ENCODE measurements around the gene RPS6KC1. TPM values are rescaled to one million over a fixed set of nuclear protein-coding genes. Genes with fewer than 3 reads are reported as not detected.
"Not testable (repeated sequence)": the region's sequence is repeated elsewhere in the genome, so short reads cannot be mapped to it uniquely, and the experiment has no call there.

RPS6KC1 gene
- polyA plus RNA-seq, 1 donor (not counting 4 experiments of a cell fraction or from before 2014, with no cell fraction given): 13.0 TPM

DNA sequence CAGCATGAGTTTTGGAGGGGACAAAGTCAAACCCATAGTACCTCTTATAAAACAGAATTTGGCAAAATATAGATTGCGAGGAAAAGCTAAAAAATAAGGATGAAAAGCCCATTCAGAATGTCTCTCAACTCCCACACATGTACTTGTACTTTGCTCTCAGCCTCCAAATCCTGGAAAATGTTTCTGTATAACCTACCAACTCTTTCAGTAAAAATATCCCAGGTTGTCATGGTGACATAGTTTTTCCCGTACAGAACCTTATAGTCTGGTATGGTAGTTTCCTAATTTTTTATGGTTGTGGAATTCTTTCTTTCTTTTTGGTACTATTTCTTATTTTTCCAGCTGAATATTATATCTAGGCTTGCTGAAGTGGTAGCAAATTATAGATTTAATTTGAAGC lies 15.5 kb upstream of the RPS6KC1 start:
- no peak overlapping the region for H3K27ac ChIP-seq (ENCODE audit: control insufficient read depth, insufficient read depth, low read length)
- no peaks in the 10 kb centered on the region for H3K9me1 ChIP-seq (ENCODE audit: control insufficient read depth, extremely low read depth, insufficient read depth, low read length)
- no peaks in the 10 kb centered on the region for H3K27me3 ChIP-seq (ENCODE audit: control insufficient read depth, extremely low read depth, insufficient read depth, low read length)
- no peak overlapping the region for H3K4me2 ChIP-seq (ENCODE audit: control insufficient read depth, extremely low read depth, insufficient read depth, low read depth, low read length)
- no peak overlapping the region for H2AFZ ChIP-seq (ENCODE audit: control insufficient read depth, low read length)
- H3K9me3 ChIP-seq (ENCODE audit: control insufficient read depth, low read depth, low read length): no peaks in the 10 kb centered on the region
- no peak overlapping the region for H3K4me3 ChIP-seq (ENCODE audit: control insufficient read depth in 2 of 3, extremely low read depth in 1 of 3, insufficient read depth in 2 of 3, low read depth in 1 of 3, low read length in 3 of 3)
- no peaks in the 10 kb centered on the region for H4K20me1 ChIP-seq (ENCODE audit: control insufficient read depth, extremely low read depth, insufficient read depth, low read length)
- no peak for TF ChIP-seq EZH2 (IDR thresholded peaks at IDR 0.05; ENCODE audit: low read length)
- TF ChIP-seq, protein P1, sequence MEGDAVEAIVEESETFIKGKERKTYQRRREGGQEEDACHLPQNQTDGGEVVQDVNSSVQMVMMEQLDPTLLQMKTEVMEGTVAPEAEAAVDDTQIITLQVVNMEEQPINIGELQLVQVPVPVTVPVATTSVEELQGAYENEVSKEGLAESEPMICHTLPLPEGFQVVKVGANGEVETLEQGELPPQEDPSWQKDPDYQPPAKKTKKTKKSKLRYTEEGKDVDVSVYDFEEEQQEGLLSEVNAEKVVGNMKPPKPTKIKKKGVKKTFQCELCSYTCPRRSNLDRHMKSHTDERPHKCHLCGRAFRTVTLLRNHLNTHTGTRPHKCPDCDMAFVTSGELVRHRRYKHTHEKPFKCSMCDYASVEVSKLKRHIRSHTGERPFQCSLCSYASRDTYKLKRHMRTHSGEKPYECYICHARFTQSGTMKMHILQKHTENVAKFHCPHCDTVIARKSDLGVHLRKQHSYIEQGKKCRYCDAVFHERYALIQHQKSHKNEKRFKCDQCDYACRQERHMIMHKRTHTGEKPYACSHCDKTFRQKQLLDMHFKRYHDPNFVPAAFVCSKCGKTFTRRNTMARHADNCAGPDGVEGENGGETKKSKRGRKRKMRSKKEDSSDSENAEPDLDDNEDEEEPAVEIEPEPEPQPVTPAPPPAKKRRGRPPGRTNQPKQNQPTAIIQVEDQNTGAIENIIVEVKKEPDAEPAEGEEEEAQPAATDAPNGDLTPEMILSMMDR (optimal IDR thresholded peaks at IDR 0.05 in 1 of 3, IDR thresholded peaks at IDR 0.05 in 1 of 3, conservative IDR thresholded peaks at IDR 0.05 in 1 of 3; ENCODE audit: extremely low read depth in 1 of 3, insufficient read depth in 2 of 3, low read length in 3 of 3): no peak
- DNase-seq (ENCODE audit: low read depth, low spot score): no peak
- H3K36me3 ChIP-seq (ENCODE audit: control insufficient read depth in 2 of 2, extremely low read depth in 1 of 2, insufficient read depth in 2 of 2, low read length in 2 of 2): no peaks in the 10 kb centered on the region
- no peak overlapping the region for H3K9ac ChIP-seq (ENCODE audit: control insufficient read depth, extremely low read depth, insufficient read depth, low read length)
- no peak for FAIRE-seq
- H3K79me2 ChIP-seq (ENCODE audit: control insufficient read depth, insufficient read depth, low read length): no peaks in the 10 kb centered on the region
- dilution Hi-C loops (cut with MboI; ENCODE audit: extremely low pct_ligation_motif_present, low sequenced_read_pairs): no loop called here
- H3K4me1 ChIP-seq (ENCODE audit: control insufficient read depth, extremely low read depth, insufficient read depth, low read length): no peaks in the 10 kb centered on the region

DNA sequence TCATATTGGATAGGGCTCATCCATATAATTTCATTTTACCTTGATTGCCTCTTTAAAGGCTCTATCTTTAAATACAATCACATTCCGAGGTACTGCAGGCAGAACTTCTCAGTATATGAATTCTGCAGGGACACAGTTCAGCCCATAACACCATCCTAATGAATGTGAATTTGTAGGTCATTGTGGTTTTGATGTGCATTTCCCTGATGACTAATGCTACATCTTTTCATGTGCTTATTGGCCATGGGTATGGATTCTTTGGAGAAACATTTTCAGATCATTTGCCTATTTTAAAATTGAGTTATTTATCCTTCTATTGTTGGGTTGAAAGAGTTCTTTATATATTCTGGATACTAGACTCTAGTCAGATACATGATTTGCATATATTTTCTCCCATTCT lies 9.6 kb upstream of the RPS6KC1 start:
- Histone ChIP-seq H3K79me2 (ENCODE audit: control insufficient read depth, insufficient read depth, low read length) (no peaks in the 10 kb centered on the region), H3K4me1 (ENCODE audit: control insufficient read depth, extremely low read depth, insufficient read depth, low read length) (no peaks in the 10 kb centered on the region), H2AFZ (ENCODE audit: control insufficient read depth, low read length) (no peak overlapping the region), H3K4me3 (ENCODE audit: control insufficient read depth in 2 of 3, extremely low read depth in 1 of 3, insufficient read depth in 2 of 3, low read depth in 1 of 3, low read length in 3 of 3) (no peak overlapping the region), H3K9ac (ENCODE audit: control insufficient read depth, extremely low read depth, insufficient read depth, low read length) (no peak overlapping the region), H3K9me1 (ENCODE audit: control insufficient read depth, extremely low read depth, insufficient read depth, low read length) (no peaks in the 10 kb centered on the region), H3K27me3 (ENCODE audit: control insufficient read depth, extremely low read depth, insufficient read depth, low read length) (no peaks in the 10 kb centered on the region), H3K27ac (ENCODE audit: control insufficient read depth, insufficient read depth, low read length) (no peak overlapping the region), H3K9me3 (ENCODE audit: control insufficient read depth, low read depth, low read length) (no peaks in the 10 kb centered on the region), H3K36me3 (ENCODE audit: control insufficient read depth in 2 of 2, extremely low read depth in 1 of 2, insufficient read depth in 2 of 2, low read length in 2 of 2) (no peaks in the 10 kb centered on the region), H4K20me1 (ENCODE audit: control insufficient read depth, extremely low read depth, insufficient read depth, low read length) (no peaks in the 10 kb centered on the region), H3K4me2 (ENCODE audit: control insufficient read depth, extremely low read depth, insufficient read depth, low read depth, low read length) (no peak overlapping the region)
- dilution Hi-C loops (cut with MboI; ENCODE audit: extremely low pct_ligation_motif_present, low sequenced_read_pairs): no loop called here
- no peak for TF ChIP-seq EZH2 (IDR thresholded peaks at IDR 0.05; ENCODE audit: low read length)
- TF ChIP-seq, protein P1 (optimal IDR thresholded peaks at IDR 0.05 in 1 of 3, IDR thresholded peaks at IDR 0.05 in 1 of 3, conservative IDR thresholded peaks at IDR 0.05 in 1 of 3; ENCODE audit: extremely low read depth in 1 of 3, insufficient read depth in 2 of 3, low read length in 3 of 3): no peak
- no peak for FAIRE-seq
- no peak for DNase-seq (ENCODE audit: low read depth, low spot score)

DNA sequence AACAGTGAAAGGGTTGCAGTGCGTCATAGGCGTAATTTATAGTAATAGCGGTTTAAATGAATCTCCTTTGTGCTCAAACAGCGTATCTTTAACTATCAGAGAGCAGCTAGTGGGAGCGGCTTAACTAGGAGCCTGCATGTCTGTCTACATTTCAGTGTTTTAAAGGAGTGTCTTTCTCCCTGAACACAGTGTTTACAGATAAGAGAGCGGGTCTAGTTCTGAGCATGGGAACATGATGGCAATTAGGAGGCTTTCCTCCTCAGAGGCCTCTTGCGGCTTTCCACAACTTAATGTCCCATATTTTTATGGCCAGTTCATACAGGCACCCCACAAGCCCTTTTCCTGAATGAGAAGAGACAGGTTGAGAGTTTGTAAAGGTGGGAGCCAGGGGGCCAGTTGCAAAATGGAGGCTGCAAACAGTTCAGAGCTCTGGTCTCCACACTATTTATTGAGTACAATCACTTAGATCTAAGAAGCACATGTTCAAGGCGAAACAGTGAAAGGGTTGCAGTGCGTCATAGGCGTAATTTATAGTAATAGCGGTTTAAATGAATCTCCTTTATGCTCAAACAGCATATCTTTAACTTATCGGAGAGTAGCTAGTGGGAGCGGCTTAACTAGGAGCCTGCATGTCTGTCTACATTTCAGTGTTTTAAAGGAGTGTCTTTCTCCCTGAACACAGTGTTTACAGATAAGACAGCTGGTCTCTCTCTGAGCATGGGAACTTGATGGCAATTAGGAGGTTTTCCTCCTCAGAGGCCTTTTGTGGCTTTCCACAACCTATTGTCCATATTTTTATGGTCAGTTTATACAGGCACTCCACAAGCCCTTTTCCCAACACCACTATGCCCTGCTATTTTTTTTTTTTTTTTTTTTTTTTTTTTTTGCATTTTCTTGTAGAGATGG lies 5.5 kb upstream of the RPS6KC1 start:
- H3K4me3 ChIP-seq (ENCODE audit: control insufficient read depth in 2 of 3, extremely low read depth in 1 of 3, insufficient read depth in 2 of 3, low read depth in 1 of 3, low read length in 3 of 3); dilution Hi-C loops (cut with MboI; ENCODE audit: extremely low pct_ligation_motif_present, low sequenced_read_pairs); H3K9ac ChIP-seq (ENCODE audit: control insufficient read depth, extremely low read depth, insufficient read depth, low read length); H2AFZ ChIP-seq (ENCODE audit: control insufficient read depth, low read length); H3K36me3 ChIP-seq (ENCODE audit: control insufficient read depth in 2 of 2, extremely low read depth in 1 of 2, insufficient read depth in 2 of 2, low read length in 2 of 2); H4K20me1 ChIP-seq (ENCODE audit: control insufficient read depth, extremely low read depth, insufficient read depth, low read length); H3K9me1 ChIP-seq (ENCODE audit: control insufficient read depth, extremely low read depth, insufficient read depth, low read length); H3K4me2 ChIP-seq (ENCODE audit: control insufficient read depth, extremely low read depth, insufficient read depth, low read depth, low read length); H3K4me1 ChIP-seq (ENCODE audit: control insufficient read depth, extremely low read depth, insufficient read depth, low read length); DNase-seq (ENCODE audit: low read depth, low spot score); H3K27me3 ChIP-seq (ENCODE audit: control insufficient read depth, extremely low read depth, insufficient read depth, low read length); H3K79me2 ChIP-seq (ENCODE audit: control insufficient read depth, insufficient read depth, low read length); H3K27ac ChIP-seq (ENCODE audit: control insufficient read depth, insufficient read depth, low read length); H3K9me3 ChIP-seq (ENCODE audit: control insufficient read depth, low read depth, low read length); FAIRE-seq: not testable (repeated sequence)

All from keratinocyte (primary cell).